GM10266 (cell line): Measurements from ENCODE around the gene KCNG2.

Experiments used
- DNase-seq: peaks from one replicate; pipeline ENCODE4 v3.0.0; 2012; ENCODE audit errors: extremely low spot score
- TF ChIP-seq, protein P1 (sequence below): IDR thresholded peaks from 2 replicates; pipeline ENCODE4 v1.5.1; 2012; ENCODE audit warnings: mild to moderate bottlenecking, low read depth; ENCODE audit not compliant: control insufficient read depth, insufficient read depth; ENCODE audit errors: missing control alignments

KCNG2 gene

DNA sequence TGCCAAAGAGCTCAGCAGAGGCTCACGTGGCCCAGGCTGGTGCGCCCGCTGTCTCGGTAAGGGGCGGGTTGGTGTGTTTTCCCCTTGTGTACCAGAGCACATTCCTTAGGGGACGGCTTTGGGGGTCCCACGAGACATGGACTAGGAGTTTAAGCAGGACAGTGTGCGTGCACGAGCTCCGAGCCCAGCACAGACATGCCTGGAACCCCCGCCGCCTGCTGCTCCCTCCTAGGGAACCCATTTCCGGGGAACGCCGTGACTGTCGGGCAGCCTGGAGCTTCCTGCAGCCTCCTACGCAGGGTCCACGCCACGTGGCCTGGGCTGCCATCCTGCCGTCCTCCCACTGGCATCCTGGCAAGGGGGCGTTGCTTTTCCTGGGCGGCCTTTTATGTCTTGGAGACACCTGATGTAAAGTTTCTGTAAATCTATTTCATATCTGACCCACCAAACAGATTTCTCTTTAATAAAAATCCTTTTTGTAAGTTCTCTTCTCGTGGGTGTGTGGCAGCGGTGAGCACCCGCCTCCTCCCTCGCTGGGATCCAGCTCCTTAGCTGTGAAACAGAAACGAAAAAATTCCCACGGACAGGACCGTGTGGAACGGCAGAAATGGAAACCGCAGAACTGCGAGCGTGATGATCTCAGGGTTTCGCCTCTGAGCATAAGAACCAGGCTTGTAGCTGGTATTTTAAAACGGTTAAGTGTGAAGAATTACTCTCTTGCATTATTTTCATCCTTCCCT, 43.5 kb upstream of the KCNG2 start:
- DNase-seq, result no peak
- TF ChIP-seq, protein P1, sequence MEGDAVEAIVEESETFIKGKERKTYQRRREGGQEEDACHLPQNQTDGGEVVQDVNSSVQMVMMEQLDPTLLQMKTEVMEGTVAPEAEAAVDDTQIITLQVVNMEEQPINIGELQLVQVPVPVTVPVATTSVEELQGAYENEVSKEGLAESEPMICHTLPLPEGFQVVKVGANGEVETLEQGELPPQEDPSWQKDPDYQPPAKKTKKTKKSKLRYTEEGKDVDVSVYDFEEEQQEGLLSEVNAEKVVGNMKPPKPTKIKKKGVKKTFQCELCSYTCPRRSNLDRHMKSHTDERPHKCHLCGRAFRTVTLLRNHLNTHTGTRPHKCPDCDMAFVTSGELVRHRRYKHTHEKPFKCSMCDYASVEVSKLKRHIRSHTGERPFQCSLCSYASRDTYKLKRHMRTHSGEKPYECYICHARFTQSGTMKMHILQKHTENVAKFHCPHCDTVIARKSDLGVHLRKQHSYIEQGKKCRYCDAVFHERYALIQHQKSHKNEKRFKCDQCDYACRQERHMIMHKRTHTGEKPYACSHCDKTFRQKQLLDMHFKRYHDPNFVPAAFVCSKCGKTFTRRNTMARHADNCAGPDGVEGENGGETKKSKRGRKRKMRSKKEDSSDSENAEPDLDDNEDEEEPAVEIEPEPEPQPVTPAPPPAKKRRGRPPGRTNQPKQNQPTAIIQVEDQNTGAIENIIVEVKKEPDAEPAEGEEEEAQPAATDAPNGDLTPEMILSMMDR, result no peak

- DNase-seq, result no peak
- TF ChIP-seq, protein P1, result no peak
These were observed 42.8 kb upstream of the KCNG2 start for GRCh38 chr18:79754831-79755351.

DNA sequence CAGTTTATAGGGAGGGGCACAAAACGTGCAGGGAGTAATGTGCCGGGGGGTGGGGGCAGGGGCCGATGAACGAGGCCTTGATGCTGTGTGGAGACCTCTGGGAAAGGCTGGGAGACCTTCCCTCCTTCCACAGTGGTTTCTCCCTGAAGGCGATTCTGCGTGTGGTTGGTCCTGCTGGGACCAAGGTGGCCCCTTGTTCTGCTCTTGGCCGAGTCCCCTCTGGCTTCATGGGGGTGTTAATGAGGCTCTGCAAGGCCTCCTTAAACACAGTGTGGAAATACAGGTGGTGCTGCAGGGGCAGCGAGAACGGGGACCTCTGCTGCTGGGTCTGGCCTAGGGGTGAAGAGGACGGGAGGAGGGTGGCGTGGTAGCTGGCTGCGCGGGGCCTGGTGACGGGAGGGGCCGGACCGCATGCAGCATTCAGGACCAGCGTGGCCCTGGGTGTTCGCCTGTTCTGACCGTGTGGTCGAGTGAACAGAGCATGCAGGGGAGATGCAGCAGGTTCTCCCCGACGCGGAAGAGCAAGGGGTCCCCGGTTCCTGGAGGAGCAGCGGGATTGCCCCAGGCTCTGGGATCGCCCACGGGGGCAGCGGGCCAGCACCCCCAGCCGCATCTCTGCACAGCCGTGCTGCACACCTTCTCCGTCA, 42.1 kb upstream of the KCNG2 start:
- TF ChIP-seq, protein P1, result no peak
- no peak for DNase-seq

- DNase-seq, result no peak
- TF ChIP-seq, protein P1, result no peak
These were observed 41.6 kb upstream of the KCNG2 start for GRCh38 chr18:79756143-79756500.

- TF ChIP-seq, protein P1, result no peak
- DNase-seq, result no peak
These were observed 40.9 kb upstream of the KCNG2 start for GRCh38 chr18:79756826-79757225.

DNA sequence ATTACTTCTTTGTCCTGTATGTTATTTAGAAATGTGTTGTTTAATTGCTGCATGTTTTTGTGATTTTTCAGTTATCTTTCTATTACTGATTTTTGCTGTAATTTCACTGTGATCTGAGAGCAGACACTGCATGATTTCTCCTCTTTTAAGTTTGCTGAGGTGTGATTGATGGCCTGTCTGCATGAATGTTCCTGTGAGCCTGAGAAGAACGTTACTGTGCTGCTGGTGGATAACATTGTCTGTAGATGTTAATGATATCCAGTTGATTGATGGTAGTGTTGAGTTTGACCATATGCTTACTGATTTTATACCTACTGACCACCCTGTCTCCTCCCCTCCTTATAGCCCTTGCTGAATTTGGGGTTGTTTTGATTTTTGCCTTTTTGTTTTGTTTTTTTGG, 37.4 kb upstream of the KCNG2 start:
- no peak for DNase-seq

More for the DNA sequence above, 37.4 kb upstream of the KCNG2 start:
- TF ChIP-seq, protein P1, result no peak
